CD4-positive, alpha-beta T cell treated with Interleukin-15 for 1 hour (primary cell): ENCODE results near the gene RNF138.
A peak's percentile ranks its signal among the peaks of the same experiment; 100 is the strongest.
"Not testable (repeated sequence)": the region's sequence is repeated elsewhere in the genome, so short reads cannot be mapped to it uniquely, and the experiment has no call there.

ENCODE experiments used
- DNase-seq: peaks from one replicate; pipeline ENCODE4 v3.0.0-alpha.2; 2020

RNF138 gene

GRCh38 chr18:32091724-32092421 lies at the start of gene RNF138:
TSS of gene RNF138 (plus strand) at chr18:32091874. CDS start at chr18:32092777, 903 bp downstream.
- peak; percentile 92 for DNase-seq

- no peak for DNase-seq
These were observed 49.3 kb upstream of the RNF138 start for GRCh38 chr18:32042337-32042736.

DNA sequence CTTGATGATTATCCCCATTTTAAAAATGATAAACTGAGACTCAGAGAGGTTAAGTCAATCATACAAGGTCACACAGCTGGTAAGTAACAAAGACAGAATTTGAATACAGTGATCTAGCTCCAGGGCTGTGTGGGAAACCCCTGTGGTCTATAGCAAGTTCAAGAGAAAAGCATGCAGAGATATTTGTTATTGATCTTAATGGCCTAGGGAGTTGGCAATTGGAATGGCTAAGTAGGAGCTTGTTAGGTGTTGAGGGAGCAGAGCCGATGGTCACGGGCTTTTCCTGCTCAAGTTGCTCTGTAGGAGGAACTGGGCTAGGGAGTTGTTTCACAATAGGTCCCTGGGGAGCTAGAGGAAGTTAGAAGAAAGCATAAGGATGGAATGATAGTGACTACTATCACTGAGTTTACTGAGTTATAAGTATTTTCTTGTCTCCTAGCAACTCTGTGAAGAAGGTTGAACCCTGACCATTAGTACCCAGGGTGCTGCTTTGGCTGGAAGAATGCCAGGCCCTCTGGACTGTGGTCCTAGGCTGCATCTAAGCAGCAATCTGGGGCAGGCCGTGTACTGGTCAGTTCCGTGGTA lies 43.1 kb upstream of the RNF138 start:
- peak; percentile 29 for DNase-seq

DNA sequence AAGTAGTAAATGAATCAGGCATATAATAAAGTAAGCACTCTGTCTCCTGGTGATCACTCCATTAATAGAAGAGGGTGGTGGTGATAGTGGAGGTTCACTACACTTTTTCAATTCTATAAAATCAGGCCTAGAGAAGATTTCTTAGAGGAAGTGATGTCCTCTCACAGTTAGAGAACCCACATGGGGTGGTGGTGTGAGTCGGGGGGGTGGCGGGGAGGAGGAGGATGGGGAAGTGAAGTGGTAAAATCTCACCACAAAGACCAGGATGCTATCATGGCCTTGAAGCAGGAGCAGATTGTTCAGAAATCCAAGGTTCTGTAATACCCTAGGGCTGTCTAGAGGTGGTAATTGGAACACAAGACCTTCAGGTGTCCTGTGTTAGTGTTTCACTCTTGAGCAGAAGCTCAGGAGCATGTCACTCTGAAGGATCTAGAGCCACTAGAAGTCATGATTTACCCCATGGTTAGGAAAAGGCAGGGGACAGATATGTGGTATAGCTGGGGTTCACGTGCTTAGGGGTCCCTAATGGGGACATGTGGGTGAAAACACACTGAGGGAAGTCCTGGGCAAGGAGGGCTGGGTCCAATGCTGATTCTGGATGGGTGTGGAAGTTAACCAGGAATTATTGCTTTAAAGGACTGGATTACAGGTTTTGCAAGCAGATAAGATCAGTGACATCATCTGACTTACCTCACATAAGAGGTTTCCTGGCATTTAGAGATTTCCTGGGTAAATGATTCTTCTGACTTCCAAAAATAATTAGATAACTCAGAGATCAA lies 42.1 kb upstream of the RNF138 start:
- peak; percentile 71 for DNase-seq

- DNase-seq = no peak
These were observed 34.9 kb upstream of the RNF138 start for GRCh38 chr18:32056613-32057358.

DNA sequence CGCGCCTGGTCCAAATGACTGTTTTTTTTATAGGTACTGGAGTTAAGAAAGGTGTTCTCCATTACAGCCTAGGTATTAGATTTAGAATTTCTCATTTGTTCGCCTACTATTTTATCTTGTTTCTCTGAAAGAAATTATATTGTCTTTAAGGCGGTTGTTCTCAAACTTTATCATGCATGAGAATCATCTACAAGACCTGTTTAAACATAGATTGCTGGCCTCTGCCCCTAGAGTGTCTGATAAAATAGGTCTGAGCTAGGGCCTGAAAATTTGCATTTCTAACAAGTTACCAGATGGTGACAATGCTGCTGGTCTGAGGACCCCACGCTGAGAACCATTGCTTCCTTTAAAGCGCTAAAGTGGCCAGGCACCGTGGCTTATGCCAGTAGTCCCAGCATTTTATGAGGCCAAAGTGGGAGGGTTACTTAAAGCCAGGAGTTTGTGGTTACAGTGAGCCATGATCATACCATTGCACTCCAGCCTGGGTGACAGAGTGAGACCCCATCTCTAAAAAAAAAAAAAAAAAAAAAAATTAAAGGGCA lies 34.0 kb upstream of the RNF138 start:
- DNase-seq = no peak

DNA sequence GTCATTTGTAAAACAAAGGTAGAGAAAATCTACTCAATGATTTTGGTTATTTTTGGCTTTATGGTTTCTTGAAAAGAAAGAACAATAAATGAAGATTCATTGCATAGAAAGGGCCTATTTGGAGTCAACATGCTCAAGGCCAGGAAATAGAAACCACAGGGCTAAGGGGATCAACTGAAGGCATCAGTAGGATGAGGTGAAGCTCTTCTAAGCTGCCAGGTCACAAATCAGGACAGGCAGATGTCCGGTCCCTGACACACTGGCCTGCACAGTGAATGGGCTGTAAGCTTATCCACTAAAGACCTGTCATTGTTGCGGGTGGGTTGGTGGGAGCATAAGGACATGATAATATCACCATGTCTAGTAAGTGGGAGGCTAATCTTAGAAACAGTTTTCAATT lies 31.6 kb upstream of the RNF138 start:
- no peak for DNase-seq

GRCh38 chr18:32067375-32068167 lies 24.1 kb upstream of the RNF138 start:
- no peak for DNase-seq

- DNase-seq = no peak
These were observed 19.4 kb upstream of the RNF138 start for GRCh38 chr18:32072321-32072720.

DNA sequence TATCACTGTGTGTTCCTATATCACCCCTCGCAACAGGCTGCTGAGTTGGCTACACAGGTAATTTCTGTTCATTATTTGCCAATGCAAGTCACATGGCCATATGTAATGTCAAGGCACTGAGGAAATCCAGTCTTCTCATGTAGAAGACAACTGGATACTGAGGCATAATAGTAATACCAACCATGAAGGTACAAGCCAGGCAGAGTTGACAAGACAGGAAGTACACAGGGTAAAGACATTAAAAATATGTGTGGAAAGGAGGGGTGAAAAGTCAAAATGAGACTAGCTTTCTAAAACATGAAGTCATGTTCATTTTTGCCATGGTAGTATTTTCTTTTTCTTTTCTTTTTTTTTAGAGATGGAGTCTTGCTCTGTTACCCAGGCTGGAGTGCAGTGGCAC lies 17.5 kb upstream of the RNF138 start:
- no peak for DNase-seq

- DNase-seq = no peak
These were observed 12.8 kb upstream of the RNF138 start for GRCh38 chr18:32078845-32079244.

DNA sequence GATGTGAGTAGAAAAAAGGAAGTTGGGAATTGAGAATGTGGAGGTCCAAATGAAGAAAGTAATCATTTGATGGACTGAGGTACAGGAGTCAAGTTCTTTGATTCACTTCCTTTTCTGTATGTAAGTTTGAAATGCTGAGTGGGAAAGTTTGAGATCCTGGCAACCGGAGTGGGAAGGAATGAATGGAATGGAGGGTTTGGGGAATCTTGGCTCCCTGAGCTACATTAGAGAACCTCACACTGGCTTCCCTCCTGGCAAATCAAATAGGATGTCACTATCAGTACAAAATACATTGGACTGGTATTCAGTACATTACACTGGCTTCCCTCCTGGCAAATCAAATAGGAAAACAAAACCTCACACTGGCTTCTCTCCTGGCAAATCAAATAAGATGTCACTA lies 9.8 kb upstream of the RNF138 start:
- DNase-seq = no peak

- DNase-seq = no peak
These were observed 7.9 kb upstream of the RNF138 start for GRCh38 chr18:32083781-32084180.

- peak; percentile 24 for DNase-seq
These were observed 4.8 kb upstream of the RNF138 start for GRCh38 chr18:32086881-32087280.

GRCh38 chr18:32090831-32091230 lies 843 bp upstream of the RNF138 start:
- not testable (repeated sequence) for DNase-seq

DNA sequence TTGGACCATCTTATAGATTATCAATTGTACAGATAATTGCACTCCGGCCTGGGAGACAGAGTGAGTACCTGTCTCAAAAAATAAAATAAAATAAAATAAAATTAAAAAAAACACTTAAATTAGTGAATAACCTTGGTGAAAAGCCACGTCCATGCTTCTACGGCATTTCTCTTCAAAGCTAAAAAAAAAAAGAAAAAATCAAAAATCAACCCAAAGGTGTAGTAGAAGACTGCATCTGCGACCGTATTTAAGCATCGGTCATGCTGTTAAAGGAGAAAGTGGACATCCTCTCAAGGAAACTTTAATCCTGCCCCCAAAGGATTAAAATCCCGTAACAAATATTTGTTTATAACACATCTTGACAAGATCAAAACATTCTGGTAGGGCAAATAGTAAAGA lies 350 bp upstream of the RNF138 start:
- no peak for DNase-seq

GRCh38 chr18:32092422-32093101 lies 888 bp downstream of the RNF138 start:
- peak; percentile 99 for DNase-seq

GRCh38 chr18:32093102-32093511 lies 1.4 kb downstream of the RNF138 start:
- DNase-seq = peak; percentile 65

- DNase-seq = no peak
These were observed 1.8 kb downstream of the RNF138 start for GRCh38 chr18:32093523-32093922.

DNA sequence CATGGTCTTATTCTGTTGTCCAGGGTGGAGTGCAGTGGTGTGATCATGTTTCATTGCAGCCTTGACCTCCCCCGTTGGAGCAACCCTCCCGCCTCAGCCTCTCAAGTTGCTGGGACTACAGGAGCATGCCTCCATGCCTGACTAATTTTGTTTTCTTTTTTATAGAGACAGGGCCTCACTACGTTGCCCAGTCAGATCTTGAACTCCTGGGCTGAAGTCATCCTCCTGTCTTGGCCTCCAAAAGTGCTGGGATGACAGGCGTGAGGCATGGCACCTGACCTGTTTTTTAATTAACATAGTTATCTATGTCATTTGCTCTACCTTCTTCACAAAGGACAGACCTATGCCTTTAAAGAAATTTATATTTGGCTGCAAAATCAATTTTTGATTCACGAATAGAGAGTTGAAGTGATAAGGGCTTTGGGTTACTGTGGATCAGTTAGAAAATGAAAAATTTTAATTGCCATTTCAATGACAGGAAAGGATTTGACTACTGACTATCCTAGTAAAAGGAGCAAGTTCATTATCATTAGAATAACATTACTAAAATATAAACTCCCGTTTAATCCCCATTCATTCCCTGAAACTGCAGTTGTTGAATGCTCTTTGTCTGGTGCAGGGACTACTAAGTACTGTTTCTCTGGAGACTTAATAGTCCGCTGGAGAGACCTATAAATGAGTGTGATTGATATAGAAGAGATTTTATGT lies 3.7 kb downstream of the RNF138 start:
- DNase-seq = no peak

DNA sequence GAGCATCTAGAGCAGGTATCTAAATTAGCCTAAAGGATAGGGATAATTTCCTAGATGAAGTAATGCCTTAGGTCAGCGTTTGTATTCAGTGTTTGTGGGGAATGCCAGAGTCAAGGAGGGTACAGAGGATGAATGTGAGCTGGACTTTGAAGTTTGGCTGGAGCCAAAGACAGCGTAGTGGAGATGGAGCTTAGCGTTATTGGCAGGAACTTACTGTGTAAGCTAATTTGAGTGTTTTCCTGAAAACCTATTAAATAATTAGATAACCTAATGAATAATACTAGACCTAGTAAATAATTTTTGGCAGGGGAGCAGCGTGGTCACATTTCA lies 4.2 kb downstream of the RNF138 start:
- no peak for DNase-seq
